HG03432 (cell line): ENCODE data around the gene GAMT.

Experiments used
- ATAC-seq: cut with Tn5 transposase; IDR thresholded peaks from one replicate; pipeline ENCODE4 v1.9.1; 2021; ENCODE audit warnings: mild to moderate bottlenecking, moderate library complexity; ENCODE audit not compliant: unreplicated experiment

GAMT gene

DNA sequence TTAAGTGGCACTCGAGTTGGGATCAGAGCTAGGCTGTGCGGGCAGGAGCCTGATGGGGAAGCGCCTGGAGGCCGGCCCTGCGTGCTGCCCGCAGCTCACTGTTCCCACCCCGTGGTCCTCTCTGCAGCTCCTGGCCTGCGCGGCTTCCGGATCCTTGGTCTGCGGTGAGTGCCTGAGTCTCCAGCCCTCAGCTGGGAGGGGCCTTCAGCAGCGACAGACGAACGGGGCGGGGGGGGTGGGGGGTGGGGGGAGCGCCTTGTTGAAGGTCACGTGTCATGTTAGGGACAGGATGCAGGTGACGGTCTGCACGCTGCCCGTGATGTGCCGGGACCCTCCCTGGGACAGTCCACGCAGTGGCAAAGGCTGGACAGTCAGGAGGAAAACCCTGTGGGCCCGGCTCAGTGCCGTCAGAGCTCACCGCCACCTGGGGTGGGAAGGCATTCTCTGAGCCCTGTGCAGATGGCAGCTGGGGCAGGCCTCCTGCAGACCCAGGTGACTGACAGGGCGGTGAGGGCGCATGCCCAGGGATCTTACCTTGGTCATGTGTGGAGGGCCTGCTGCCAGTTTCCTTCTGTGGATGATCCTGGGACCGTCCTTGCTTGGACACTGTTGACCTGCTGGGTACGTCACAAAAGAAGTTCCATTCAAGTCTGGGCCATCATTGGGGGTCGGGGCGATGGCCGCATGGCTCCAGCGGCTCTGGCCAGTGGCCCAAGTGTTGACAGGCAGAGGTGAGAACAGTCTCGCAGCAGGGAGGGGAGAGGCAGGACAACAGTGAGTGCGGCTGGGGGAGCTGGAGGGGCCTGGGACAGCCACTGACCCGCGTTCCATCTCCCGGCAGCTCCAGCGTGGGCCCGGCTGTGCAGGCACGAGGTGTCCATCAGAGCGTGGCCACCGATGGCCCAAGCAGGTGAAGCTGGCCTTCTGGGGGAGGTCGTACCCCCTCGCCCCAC is 13.4 kb downstream of the GAMT start:
- no peak for ATAC-seq

DNA sequence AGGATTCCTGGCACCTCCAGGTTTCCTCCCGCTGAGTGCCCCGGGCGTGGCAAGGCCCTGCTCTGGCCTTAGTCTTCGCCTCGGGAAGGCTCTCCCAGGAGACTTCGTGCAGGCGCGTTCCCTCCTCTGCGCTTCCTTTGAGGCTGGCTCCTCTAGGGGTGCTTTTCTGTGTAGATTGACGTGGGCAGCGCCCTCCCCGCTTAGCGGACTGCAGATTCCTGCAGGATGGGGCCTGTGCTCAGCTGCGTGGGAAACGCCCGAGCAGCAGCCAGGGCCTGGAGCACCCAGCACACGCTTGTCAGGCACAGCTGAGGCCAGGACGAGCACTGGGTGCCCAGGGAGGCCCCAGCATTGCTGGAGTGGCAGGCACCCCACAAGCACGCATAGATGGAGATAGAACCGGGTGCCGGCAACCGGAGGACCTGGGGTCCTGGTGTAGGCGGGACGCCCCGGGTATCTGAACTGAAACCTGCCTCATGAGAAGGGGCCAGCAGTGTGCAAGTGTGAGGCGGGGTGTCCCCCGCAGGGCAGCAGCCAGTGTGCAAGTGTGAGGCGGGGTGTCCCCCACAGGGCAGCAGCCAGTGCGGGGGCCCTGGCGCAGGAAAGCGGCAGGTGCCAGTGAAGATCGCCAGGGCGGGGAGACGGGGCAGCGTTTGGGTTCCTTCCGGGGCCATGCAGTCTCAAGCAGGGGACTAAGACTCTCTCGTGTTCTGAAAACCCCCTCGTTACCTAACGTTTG is 14.2 kb downstream of the GAMT start:
- ATAC-seq: no peak

DNA sequence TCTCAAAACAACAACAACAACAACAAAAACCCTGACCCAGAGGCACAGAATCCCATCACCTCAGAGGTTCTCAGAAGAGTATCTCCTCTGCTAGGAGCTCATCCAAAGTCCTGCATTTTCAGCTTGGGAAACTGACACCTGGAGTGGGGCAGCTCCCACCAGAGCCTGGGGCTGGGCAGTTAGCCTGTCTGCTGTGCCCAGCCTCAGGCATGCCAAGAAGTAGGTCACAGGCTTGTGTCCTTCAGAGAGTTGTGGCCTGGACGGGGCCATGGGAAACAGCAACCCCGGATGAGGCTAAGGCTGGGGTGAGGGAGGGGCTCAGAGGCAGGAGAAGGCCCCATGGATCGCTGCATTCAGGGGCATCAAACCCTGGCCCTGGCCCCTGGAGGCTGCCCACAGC is 15.5 kb downstream of the GAMT start:
- ATAC-seq: no peak

DNA sequence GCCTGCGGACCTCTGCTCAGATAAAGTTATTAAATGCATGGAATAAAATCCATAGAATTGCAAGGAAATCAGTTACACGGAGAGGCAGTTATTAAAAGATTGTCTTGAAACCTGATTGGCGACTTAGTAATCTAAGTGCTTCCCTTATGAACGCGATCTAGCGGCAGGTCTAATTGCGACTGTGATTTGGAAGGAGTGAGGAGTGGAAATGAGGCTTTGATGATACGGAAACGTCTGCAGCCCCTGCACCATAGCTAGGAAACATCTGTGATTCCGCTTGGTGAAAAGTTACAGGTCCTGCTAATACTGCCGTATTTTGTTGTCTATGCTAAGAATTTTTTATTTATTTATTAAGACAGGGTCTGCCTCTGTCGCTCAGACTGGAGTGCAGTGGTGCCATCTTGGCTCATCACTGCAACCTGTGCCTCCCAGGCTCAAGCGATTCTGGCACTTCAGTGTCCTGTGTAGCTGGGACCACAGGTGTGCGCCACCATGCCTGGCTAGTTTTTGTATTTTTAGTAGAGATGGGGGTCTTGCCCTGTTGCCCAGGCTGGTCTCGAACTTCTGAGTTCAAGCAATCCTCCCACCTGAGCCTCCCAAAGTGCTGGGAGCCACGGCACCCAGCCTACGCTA is 16.7 kb downstream of the GAMT start:
- ATAC-seq: no peak

DNA sequence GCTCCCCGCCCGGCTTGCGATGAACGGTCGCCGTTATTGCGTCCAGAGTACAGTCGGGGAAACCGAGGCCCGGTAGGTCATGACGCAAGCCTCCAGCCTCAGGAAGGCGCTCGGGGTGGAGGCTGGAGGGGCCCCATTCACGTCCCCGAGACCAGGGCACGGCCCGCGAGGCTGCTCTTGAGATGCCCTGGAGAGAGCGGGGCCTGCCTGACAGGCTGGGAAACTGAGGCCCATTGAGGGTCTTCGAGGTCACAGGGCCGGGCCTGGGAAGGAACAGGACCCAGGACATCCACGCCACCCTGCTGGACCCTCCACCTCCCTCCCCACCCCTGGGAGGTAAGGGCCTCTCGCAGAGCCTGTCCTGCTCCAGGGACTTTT is 17.3 kb downstream of the GAMT start:
- ATAC-seq: peak; percentile 2

DNA sequence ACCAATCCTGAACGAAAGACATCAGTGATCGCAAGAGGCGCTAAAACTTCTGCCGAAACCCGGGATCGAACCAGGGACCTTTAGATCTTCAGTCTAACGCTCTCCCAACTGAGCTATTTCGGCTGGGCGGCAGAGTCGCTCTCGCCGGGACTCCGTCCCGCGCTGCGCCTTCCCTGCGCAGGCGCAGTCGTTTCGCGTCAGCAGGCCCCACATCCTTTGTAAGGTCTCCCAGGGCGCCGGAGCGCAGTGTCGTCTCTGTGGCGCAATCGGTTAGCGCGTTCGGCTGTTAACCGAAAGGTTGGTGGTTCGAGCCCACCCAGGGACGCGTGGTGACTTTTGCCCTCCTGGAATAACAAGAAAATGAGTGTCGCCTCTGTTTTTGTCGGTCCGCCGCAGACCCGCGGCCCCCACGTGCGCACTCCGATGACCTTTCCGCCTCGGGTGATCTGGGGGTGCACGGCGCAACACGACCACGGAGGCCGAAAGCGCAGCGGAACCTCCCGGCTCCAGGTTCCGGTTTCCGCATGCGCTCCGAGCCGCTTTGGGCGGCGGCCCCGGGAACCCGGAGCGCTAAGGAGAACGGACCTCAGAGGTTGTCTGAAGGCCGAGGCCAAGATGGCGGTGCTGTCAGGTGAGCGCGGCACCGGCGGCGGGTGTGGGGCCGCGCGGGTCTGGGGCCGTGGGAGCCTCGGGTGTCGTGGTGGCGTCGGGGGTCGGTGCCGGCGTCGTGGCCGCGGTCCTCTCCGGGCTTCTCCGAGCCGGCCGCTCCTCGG is 17.8 kb downstream of the GAMT start, which contains the start of gene NDUFS7:
Gene NDUFS7 (plus strand): TSS at position 596 of the 773 bp plus-strand sequence. CDS start 20 bp downstream, at position 616.
- peak; percentile 77 for ATAC-seq

DNA sequence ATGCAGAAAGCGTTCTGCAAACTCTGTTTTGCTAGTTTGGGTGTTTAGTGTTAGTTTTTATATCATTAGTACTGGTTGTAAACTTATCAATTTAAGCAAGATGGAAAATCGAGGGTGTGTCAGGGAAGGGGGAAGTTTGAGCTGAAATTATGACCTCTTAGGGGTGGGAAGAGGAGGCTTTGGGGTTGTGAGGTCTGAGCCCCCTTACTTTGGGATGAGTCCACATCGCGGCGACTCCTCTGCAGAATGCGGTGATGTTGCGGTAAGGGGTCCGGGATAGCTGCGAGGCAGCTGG is 18.4 kb downstream of the GAMT start:
- no peak for ATAC-seq

DNA sequence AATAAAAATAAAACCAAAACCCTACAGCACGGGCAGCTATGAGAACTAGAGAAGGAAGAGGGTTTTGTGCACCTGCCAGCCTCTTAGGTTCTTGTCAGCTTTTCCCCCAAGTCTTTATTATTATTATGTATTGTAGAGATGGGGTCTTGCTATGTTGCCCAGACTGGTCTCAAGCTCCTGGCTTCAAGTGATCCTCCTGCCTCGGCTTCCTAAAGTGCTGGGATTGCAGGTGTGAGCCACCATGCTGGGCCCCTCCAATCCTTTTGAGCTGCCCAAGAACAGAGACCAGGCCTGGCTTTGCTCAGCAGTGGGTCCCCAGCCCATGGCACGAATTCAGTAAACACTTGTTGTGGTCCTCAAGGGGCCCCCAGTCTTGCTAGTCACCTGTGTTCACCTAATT is 19.1 kb downstream of the GAMT start:
- no peak for ATAC-seq

DNA sequence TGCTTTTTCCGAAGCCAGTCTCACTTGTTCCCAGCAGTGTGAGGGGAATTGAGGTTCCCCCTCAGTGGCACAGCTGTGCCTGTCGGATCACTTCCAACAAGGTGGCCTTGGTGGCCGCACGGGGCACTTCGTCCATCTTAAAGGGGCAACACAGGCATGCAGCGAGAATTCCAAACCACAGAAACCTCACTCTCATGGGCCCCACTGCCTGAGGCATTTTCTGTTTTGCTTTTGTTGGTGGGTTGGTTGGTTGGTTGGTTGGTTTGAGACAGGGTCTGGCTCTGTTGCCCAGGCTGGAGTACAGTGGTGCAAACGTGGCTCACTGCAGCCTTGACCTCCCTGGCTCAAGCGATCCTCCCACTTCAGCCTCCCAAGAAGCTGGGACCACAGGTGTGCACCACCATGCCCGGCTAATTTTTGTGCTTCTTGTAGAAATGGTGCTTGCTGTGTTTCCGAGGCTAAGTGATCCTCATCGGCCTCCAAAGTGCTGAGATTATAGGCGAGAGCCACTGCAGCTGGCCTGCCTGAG is 21.3 kb downstream of the GAMT start:
- ATAC-seq: no peak

DNA sequence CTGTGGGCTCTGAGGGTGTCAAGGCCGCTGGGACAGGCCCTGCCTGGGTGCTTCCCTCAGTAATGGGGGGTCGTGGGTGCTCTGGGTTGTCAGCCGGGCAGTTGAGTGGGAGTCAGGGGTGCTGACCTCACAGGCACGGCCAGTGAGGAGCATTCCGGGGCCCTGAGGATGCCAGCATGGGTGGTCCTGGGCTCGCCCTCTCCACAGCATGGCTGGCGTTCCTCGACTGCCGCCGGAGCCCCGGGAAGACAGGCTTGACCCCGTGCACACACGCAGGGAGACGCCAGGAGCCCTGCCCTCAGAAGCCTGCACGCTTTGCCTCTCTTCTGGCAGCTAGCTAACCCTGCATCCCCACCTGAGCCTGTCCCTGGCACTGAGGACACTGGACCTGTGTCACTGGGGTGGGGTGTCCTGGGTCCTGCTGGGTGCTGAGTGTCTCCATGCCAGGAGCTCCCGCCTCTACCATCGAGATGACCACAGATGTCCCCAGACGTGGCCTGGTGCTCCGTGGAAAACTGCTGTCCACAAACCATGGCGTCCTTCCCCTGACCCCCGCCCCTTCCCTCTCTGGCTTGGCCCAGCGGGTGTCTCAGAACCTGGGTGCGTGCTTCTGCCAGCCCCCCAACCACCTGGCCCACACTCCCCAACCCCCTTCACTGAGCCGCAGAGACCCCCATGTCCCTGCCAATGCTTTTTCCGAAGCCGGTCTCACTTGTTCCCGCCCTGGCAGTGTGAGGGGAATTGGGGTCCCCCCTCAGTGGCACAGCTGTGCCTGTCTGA is 22.0 kb downstream of the GAMT start:
- ATAC-seq: no peak

DNA sequence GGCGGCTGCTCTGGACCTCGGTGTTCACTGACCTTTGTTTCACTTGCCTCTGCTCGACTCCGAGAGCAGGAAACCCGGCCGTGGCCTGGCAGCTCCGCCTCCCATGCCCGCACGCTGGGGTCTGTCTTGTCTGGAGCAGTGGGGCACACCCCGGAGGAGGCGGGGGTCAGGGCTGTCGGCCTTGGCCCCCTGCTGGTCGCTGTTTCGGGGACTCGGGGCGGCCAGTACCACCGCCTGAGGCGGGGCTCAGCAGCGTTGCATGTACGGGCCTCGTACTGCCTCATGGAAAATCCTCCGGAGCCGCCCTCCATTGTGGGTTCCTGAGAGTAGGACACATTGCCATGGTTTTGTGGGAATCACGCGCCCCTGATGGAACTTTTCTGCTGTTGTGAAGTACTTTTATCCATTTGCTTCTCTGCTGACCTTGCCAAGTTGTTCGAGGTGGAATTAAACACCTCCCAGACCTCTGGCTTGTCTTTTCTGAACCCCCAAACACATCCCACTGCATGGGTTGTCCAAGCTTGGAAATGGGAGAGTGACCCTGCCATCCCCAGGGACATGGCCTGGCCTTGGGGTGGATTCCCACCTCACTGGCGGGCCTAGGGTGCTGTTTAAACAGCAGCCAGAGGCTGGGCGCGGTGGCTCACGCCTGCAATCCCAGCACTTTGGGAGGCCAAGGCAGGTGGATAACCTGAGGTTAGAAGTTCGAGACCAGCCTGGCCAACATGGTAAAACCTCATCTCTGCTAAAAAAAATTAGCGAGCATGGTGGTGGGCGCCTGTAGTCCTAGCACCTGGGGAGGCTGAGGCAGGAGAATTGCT is 23.2 kb downstream of the GAMT start:
- no peak for ATAC-seq

DNA sequence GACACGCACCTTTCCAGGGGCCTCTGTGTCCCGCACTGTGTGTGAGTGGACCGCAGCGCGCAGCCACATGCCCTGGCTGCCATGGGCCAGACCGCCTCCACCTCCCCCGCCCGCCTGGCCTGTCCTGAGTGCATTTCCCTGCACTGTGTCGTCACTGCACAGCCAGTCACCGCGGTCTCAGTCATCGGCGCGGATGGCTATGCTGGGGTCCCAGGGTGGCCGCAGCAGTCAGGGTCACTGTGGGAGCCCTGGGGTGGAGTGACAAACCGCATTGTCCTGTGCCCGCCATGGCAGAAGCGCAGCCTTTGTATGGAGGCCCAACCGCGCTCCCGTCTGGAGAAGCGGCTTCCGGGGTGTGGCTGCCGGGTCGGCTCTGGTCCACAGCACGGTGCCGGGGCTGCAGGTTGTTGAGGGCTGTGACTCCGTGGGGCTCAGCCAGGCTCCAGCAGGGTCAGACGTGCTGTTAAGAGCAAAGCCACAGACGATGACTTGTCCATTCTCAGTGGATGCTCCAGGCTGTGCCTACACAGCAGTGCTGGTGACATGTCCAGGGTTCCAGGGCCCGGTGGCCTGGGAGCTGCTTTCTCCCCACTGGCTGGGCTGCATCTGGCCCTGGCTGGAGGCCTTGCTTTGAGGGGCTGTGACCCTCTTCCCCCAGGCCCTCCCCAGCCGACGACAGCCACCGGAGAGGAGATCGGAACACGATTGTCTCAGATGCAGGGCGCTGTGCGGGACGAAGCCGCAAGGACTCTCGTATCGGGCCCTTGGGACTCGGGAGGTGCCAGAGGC is 24.0 kb downstream of the GAMT start:
- ATAC-seq: no peak

DNA sequence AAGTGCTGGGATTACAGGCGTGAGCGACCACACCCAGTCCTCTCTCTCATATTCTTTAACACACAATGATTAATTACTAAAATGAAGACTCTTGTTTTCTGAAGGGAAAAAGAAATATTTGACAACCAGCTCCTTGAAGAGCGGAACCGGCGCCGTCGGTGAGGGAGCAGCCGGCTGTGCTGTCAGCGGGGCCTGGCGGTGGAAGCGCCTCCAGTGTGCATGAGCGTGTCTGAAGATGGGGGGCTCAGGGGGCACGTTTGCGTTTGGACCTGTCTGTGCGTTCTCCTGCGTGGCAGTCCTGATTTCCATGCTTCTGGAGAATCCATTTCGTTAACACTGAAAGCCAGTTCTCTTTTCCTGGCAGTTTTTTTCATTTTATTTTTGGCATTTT is 24.9 kb downstream of the GAMT start:
- no peak for ATAC-seq

DNA sequence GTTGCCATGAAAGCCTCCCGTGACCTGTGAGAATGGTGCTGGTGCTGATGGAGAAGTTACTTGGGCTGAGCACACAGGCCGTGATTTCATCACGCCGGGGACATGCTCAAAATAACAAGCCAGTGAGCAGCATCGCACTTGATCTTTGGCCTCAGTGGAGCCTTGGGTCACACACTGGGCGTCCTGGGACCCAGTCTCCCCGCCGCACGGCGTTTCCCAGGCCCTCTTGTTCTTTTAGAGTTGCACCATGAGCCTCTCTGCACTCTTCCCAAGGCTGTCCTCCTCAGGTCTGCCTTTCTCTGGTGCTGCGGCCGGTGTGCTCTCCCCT is 27.1 kb downstream of the GAMT start:
- no peak for ATAC-seq

DNA sequence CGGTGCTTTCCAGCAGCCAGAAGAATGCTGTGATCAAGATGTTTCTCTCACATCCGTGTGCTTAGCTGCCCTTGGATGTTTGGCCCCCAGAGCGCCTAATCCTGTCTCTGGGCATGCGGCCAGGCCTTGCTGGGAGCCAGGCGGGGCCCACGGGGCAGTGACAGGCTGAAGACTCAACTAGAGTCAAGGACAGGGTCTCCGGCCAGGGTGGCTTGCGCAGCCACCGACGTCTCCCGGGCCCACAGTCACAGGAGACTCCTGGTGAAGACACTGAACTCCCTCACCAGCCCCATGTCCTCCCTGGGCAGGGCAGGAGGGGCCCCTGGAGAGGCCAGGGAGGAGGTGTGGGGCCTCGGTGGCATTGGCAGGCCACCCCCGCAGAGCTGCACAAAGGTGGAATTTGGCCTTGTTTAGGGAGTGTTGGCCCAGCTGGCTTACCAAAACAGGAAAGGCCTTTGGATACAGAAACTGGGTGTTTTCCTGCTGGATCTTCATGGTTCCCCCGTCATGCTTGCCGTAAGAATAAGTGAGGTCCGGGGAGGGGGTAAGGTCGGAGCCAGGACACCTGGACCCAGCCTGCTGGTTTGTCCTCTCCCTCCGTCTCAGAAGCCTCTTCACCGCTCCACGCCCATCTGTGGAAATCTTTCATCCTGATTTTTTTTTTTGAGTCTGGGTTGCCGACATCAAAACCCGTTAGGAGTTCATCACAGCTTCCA is 27.6 kb downstream of the GAMT start:
- no peak for ATAC-seq

DNA sequence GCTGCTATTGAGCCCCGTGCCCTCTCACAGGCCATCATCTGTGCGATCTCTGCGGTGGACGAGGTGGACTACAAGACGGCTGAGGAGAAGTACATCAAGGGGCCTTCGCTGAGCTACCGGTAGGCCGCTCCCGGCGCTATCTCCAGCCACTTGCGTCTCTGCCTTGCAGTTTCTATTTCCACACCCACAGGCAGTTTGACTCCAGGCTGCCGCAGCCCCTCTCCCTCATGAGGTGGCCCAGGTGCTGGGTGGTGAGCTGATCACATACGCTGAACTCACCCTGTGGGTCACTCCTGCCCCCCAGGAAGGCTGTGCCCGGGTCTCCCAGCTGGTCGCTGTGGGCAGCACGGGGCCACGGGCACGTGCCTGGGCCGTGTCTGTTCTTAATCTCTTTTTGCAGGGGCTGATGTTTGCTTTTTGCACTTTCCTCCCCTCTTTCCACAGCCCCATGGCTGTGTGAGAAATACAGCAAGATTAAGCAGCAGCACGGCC is 28.3 kb downstream of the GAMT start:
- ATAC-seq: no peak

DNA sequence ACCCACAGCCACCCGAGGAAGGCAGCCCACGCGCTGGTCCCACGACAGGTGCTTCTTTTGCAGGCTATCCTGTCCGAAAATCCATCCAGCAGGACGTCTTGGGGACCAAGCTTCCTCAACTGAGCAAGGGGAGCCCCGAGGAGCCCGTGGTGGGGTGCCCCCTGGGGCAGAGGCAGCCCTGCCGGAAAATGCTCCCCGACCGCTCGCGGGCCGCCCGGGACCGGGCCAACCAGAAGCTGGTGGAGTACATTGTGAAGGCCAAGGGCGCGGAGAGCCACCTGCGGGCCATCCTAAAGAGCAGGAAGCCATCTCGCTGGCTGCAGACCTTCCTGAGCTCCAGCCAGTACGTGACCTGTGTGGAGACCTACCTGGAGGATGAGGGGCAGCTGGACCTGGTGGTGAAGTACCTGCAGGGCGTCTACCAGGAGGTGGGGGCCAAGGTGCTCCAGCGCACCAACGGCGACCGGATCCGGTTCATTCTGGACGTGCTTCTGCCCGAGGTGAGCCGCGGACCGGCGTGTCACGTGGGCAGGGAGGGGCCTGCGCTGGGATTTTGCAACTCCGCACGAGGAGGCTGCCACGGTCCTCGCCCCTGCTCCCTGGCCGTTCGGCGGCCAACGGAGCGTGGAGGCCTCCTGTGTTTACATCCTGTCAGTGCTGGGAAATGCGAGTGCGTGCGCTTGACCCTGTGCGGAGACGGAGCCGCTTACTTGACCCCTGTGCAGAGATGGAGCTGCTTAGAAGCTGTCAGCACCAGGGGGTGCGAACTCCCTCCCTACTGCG is 30.6 kb downstream of the GAMT start:
- ATAC-seq: no peak
